Measurements from ENCODE around the gene GARRE1. TPM values are rescaled to one million over a fixed set of nuclear protein-coding genes. Genes with fewer than 3 reads are reported as not detected.

The GARRE1 gene
- total and polyA plus RNA-seq, 2 experiments from 2014 or later, result 9.0 to 16.3 TPM

DNA sequence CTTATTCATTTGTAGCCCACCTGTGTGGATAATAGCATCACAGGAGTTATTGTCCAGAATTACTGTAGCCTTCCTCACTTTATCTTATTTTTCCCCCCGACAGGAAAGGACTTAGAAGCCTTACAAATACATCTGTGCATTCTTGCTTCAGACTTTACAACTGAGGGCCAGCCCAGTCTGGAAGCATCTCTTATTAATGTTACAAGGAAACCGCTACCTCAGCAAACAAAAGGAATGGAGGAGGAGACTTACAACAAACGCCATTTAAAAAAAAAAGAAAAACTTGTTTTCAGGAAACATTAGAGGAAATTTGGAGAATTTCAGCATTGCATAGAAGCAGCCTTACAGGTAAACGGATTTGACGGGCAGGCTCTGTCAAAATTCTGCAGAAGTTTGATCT, 45.2 kb downstream of the GARRE1 start:
- DNase-seq (ENCODE audit: low spot score), result no peak
- H3K9me2 ChIP-seq (replicated peaks; ENCODE audit: insufficient read depth), result no peaks in the 10 kb centered on the region
- H3K9me3 ChIP-seq (ENCODE audit: low read depth), result no peaks in the 10 kb centered on the region
- H3K36me3 ChIP-seq (replicated peaks; ENCODE audit: insufficient read depth, low read depth), result no peaks in the 10 kb centered on the region
- H4K20me1 ChIP-seq (ENCODE audit: insufficient read depth, poor library complexity, severe bottlenecking), result no peaks in the 10 kb centered on the region
- TF ChIP-seq EZH2phosphoT487 (IDR thresholded peaks at IDR 0.05; ENCODE audit: low read depth, severe bottlenecking, unreplicated experiment) (no peak), EZH2 (IDR thresholded peaks at IDR 0.05; ENCODE audit: borderline replicate concordance) (no peak)
- TF ChIP-seq, protein P1, sequence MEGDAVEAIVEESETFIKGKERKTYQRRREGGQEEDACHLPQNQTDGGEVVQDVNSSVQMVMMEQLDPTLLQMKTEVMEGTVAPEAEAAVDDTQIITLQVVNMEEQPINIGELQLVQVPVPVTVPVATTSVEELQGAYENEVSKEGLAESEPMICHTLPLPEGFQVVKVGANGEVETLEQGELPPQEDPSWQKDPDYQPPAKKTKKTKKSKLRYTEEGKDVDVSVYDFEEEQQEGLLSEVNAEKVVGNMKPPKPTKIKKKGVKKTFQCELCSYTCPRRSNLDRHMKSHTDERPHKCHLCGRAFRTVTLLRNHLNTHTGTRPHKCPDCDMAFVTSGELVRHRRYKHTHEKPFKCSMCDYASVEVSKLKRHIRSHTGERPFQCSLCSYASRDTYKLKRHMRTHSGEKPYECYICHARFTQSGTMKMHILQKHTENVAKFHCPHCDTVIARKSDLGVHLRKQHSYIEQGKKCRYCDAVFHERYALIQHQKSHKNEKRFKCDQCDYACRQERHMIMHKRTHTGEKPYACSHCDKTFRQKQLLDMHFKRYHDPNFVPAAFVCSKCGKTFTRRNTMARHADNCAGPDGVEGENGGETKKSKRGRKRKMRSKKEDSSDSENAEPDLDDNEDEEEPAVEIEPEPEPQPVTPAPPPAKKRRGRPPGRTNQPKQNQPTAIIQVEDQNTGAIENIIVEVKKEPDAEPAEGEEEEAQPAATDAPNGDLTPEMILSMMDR (IDR thresholded peaks at IDR 0.05; ENCODE audit: poor library complexity), result no peak
- peak overlapping the region; percentile 83 for H3K27ac ChIP-seq
- WGBS (ENCODE audit: low lambda C conversion rate, missing lambda C conversion rate), result 73% methylated on average over 5 of the region's 5 CpGs
- H2AFZ ChIP-seq, result no peak overlapping the region
- no peaks in the 10 kb centered on the region for H3K27me3 ChIP-seq
- peaks cover 10% of the 10 kb centered on the region for H3K4me1 ChIP-seq (ENCODE audit: insufficient read depth)
- H3K79me2 ChIP-seq, result peaks cover 13% of the 10 kb centered on the region
- no peak overlapping the region for H3K4me2 ChIP-seq
- H3K4me3 ChIP-seq, result no peak overlapping the region

DNA sequence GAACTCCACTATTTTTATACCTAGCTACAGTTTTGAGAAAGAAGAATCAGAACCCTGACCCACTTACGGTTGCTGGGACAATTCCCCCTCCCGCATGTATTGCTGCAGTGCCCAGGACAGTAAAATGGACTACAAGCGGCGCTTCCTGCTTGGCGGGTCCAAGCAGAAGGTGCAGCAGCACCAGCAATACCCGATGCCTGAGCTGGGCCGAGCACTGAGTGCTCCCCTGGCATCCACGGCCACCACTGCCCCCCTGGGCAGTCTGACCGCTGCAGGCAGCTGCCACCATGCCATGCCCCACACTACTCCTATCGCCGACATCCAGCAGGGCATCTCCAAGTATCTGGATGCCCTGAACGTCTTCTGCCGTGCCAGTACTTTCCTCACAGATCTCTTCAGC, 46.0 kb downstream of the GARRE1 start:
- Histone ChIP-seq H3K4me2 (no peak overlapping the region), H3K27me3 (no peaks in the 10 kb centered on the region), H3K27ac (peak overlapping the region; percentile 83), H3K9me2 (replicated peaks; ENCODE audit: insufficient read depth) (no peaks in the 10 kb centered on the region), H4K20me1 (ENCODE audit: insufficient read depth, poor library complexity, severe bottlenecking) (no peaks in the 10 kb centered on the region), H3K9me3 (ENCODE audit: low read depth) (no peaks in the 10 kb centered on the region), H3K4me1 (ENCODE audit: insufficient read depth) (peaks cover 10% of the 10 kb centered on the region), H2AFZ (no peak overlapping the region), H3K36me3 (replicated peaks; ENCODE audit: insufficient read depth, low read depth) (no peaks in the 10 kb centered on the region), H3K79me2 (peaks cover 13% of the 10 kb centered on the region), H3K4me3 (no peak overlapping the region)
- DNase-seq (ENCODE audit: low spot score), result no peak
- TF ChIP-seq EZH2phosphoT487 (IDR thresholded peaks at IDR 0.05; ENCODE audit: low read depth, severe bottlenecking, unreplicated experiment) (no peak), EZH2 (IDR thresholded peaks at IDR 0.05; ENCODE audit: borderline replicate concordance) (no peak)
- TF ChIP-seq, protein P1 (IDR thresholded peaks at IDR 0.05; ENCODE audit: poor library complexity), result no peak
- WGBS (ENCODE audit: low lambda C conversion rate, missing lambda C conversion rate), result 97% methylated on average over 13 of the region's 13 CpGs

DNA sequence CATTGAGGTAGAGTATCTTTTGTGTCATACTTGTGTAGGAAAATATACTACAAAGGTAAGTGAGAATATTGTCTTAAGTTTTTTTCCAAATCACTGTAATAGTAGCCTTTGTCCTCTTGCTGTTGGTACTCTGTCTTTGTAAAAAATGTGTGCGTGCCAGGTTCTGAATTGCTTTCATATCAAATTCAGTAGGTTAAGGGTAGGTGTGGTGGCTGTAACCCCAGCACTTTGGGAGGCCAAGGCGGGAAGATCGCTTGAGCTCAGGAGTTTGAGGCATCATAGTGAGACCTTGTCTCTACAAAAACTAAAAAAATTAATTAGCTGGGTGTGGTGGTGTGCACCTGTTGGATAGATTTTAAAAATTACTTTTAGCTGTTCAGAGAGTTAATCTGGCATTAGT, 46.6 kb downstream of the GARRE1 start:
- H3K36me3 ChIP-seq (replicated peaks; ENCODE audit: insufficient read depth, low read depth), result no peaks in the 10 kb centered on the region
- H3K4me3 ChIP-seq, result no peak overlapping the region
- H3K27ac ChIP-seq, result peak overlapping the region; percentile 83
- no peaks in the 10 kb centered on the region for H3K9me3 ChIP-seq (ENCODE audit: low read depth)
- H3K4me2 ChIP-seq, result no peak overlapping the region
- H3K79me2 ChIP-seq, result peaks cover 18% of the 10 kb centered on the region
- no peak overlapping the region for H2AFZ ChIP-seq
- no peaks in the 10 kb centered on the region for H4K20me1 ChIP-seq (ENCODE audit: insufficient read depth, poor library complexity, severe bottlenecking)
- no peak for TF ChIP-seq EZH2phosphoT487 (IDR thresholded peaks at IDR 0.05; ENCODE audit: low read depth, severe bottlenecking, unreplicated experiment)
- TF ChIP-seq, protein P1 (IDR thresholded peaks at IDR 0.05; ENCODE audit: poor library complexity), result no peak
- TF ChIP-seq EZH2 (IDR thresholded peaks at IDR 0.05; ENCODE audit: borderline replicate concordance), result no peak
- no peaks in the 10 kb centered on the region for H3K9me2 ChIP-seq (replicated peaks; ENCODE audit: insufficient read depth)
- peaks cover 10% of the 10 kb centered on the region for H3K4me1 ChIP-seq (ENCODE audit: insufficient read depth)
- H3K27me3 ChIP-seq, result no peaks in the 10 kb centered on the region
- DNase-seq (ENCODE audit: low spot score), result no peak
- WGBS (ENCODE audit: low lambda C conversion rate, missing lambda C conversion rate), result 99% methylated on average over 3 of the region's 3 CpGs

Other genes starting within 250 kb of the GARRE1 start
- gene LSM14A, start 82.0 kb upstream of the GARRE1 start, total RNA-seq, result 81.0 and 96.5 TPM in 2 replicates
- gene LSM14A, start 82.0 kb upstream of the GARRE1 start, polyA plus RNA-seq, result 59.9 and 64.7 TPM in 2 replicates
- 82.9 and 117 TPM in 2 replicates for gene GPI, start 110.6 kb downstream of the GARRE1 start, total RNA-seq
- 120 and 124 TPM in 2 replicates for gene GPI, start 110.6 kb downstream of the GARRE1 start, polyA plus RNA-seq
- gene PDCD2L, start 149.8 kb downstream of the GARRE1 start, total RNA-seq, result 9.8 and 12.4 TPM in 2 replicates
- gene PDCD2L, start 149.8 kb downstream of the GARRE1 start, polyA plus RNA-seq, result 6.3 and 7.3 TPM in 2 replicates
- gene UBA2, start 173.8 kb downstream of the GARRE1 start, total RNA-seq, result 112 and 125 TPM in 2 replicates
- 61.4 and 65.0 TPM in 2 replicates for gene UBA2, start 173.8 kb downstream of the GARRE1 start, polyA plus RNA-seq
- 21.5 and 29.3 TPM in 2 replicates for gene WTIP, start 227.2 kb downstream of the GARRE1 start, total RNA-seq
- gene WTIP, start 227.2 kb downstream of the GARRE1 start, polyA plus RNA-seq, result 17.1 and 18.1 TPM in 2 replicates